GM12872 (cell line): ENCODE data around the gene GNE.

Experiments
- CTCF ChIP-seq: IDR thresholded peaks from 3 replicates; pipeline ENCODE4 v1.5.1; 2011; ENCODE audit warnings: low read depth, mild to moderate bottlenecking, low read length, moderate library complexity; ENCODE audit not compliant: insufficient read depth

GNE gene

GRCh38 chr9:36280989-36281388, 22.7 kb upstream of the GNE start:
- no peak for TF ChIP-seq CTCF

GRCh38 chr9:36278243-36278642, 20.0 kb upstream of the GNE start:
- no peak for TF ChIP-seq CTCF

GRCh38 chr9:36276781-36277181, 18.5 kb upstream of the GNE start:
- TF ChIP-seq CTCF = no peak

GRCh38 chr9:36276254-36276653, 18.0 kb upstream of the GNE start:
- TF ChIP-seq CTCF = no peak

- no peak for TF ChIP-seq CTCF
Observed at GRCh38 chr9:36275060-36275459, 16.8 kb upstream of the GNE start.

- TF ChIP-seq CTCF = no peak
Observed at GRCh38 chr9:36268007-36268427, 9.8 kb upstream of the GNE start.

GRCh38 chr9:36264896-36265295, 6.6 kb upstream of the GNE start:
- TF ChIP-seq CTCF = no peak

GRCh38 chr9:36263683-36264082, 5.4 kb upstream of the GNE start:
- no peak for TF ChIP-seq CTCF
